SK-MEL-5 (cell line): ENCODE measurements around the gene ZDHHC11. TPM values are rescaled to one million over a fixed set of nuclear protein-coding genes. Genes with fewer than 3 reads are reported as not detected.
"Not testable (repeated sequence)": the region's sequence is repeated elsewhere in the genome, so short reads cannot be mapped to it uniquely, and the experiment has no call there.

Experiments used
- DNase-seq: peaks from one replicate; pipeline ENCODE4 v3.0.0-alpha.2; 2016; ENCODE audit warnings: low read depth, low spot score
- in situ Hi-C: cut with HindIII; loops from 2 replicates; pipeline ENCODE4 v1.10.0; 2016; ENCODE audit warnings: low sequenced_read_pairs, high pct_unique_total_duplicates, low pct_unique_long_range_greater_than_20kb
- total RNA-seq: library from RNA; depleted of rRNA; stranded (reverse); fragments of >200 nt; shearing (Covaris generic); gene quantifications from 2 replicates; pipeline ENCODE4 v1.2.3, GENCODE V29; 2014

Gene ZDHHC11
- total RNA-seq, 1 experiment from 2014 or later: 15.7 TPM

DNA sequence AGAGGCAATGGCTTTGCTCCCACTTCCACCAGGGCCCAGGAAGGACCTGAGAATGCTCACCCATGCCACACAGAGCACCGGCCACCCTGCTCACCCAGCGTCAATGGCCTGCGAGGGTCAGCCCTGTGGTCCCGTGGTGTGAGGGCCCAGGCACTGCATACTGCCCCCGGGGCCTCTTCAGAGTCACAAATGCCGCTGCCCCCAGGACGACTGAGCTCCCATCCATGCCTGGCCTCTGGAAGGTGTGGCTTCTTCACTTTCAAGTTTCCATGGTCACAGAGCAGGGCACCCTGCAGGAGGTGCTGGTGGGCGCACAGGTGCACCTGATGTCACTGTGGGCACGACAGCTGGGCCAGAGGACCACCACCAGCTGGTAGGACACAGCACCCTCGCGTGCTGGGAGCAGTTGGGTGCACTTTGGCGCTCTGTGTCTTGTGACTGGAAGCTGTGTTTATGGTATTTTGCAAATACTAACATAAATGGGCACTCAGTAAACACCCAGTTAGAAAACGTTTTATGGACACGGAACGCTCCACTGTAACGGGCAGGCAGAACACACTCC lies 12.5 kb upstream of the ZDHHC11 start:
- DNase-seq: no peak
- in situ Hi-C loops: no loop called here

DNA sequence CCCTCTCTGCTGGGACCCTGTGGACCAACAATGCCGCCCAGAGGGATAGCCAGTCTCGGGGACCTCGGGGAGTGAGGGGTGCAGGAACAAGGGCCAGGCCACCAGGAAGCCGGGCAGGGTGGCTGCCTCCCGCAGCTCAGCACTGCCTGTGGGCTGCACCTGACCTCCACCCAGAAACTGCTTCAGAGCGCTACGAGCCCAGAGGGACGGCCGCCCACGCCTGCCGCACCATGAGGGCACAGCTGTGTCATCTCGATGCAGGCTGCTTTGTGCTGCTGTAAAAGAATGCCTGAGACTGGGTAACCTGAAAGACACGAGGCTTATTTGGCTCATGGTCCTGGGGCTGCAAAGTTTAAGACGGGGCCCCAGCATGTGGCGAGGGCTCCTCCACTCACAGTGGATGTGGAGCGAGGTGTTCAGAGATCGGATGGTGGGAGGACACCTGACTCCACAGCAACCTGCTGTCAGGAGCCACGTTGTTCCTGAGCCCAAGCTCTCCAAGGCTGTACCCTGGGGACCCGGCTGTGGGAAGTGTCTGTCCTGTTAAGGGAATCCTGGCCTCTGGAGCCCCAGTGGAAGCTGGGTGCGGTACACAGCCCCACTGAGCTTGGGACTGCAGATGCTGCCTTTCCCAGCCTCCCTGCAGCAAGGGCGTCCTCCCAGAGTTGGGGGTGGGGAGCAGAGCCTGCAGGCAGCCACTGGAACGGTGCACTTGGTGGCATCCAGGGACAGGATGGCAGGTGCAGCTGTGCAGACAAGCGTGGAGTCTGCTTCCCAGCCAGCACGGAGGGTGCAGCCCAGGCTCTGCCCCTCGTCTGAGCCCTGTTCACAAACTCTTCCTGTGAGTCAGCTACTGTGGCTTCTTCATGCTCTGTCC lies 11.8 kb upstream of the ZDHHC11 start:
- in situ Hi-C loops: no loop called here
- DNase-seq: no peak

DNA sequence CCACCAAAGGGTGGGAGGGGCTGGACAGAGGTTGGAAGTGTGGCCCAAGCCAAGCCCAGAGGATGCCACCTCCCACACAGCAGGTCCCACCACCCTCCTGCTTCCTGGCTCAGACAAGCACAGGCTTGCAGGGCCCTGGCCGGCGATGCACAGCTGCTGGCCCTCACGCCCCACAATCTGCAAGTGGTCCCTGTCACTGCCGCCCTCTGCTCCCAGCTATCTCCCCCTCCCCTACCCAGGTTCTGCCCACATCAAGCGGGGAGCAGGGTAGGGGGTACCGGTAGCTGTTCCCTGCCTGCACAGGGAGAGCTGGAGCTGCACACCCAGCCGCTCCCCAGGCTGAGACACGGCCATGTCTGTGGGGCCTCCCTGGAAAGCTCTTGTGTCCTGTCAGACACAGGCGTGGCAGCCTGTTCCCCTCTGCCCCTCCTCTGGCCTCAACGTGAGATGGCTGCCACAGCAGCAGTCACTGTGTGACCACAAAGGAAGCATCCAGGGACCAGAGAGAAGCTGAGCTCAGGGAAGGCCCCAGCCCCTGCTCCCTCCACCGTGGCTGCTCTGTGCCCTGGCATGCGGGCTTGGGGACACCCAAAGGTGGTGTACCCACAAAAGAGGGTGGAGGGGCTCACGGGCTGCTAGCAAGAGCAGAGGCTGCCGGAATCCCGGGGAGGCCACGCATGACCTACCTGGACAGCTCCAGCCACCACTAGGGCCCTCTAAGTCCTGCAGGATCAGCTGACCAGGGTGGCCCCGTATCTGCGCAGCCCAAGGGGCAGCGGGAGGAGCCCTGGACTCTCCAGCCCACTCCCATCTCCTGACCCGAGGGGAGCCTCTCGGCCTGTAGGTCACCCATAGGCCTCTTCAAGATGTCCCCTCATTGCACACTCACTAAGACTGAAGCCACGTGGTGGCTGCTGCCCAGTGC lies 10.9 kb upstream of the ZDHHC11 start:
- DNase-seq: no peak
- in situ Hi-C loops: no loop called here

DNA sequence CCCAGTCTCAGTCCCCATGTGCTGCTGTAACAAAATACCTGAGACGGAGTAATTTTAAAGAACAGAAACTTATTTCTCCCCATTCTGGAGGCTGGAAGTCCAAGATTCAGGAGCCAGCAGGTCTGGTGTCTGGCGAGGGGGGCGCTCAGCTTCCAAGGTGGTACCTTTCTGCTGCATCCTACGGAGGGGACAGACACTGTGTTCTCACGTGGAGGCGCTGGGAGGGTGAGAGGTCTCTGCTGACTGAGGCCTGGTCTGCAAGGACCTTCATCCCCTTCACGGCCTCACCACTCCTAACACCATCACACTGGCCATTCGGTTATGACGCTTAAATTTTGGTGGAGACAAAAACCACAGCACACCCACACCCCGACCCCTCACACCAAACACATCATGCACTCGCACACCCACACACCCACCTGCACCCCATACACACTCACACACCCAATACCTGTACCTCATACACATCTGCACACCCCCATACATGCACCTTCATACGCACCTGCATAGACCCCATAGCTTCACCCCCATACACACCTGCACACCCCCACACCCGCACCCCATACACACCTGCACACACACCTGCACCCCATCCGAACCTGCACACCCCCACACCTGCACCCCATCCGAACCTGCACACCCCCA lies 9.8 kb upstream of the ZDHHC11 start:
- in situ Hi-C loops: no loop called here
- DNase-seq: no peak

DNA sequence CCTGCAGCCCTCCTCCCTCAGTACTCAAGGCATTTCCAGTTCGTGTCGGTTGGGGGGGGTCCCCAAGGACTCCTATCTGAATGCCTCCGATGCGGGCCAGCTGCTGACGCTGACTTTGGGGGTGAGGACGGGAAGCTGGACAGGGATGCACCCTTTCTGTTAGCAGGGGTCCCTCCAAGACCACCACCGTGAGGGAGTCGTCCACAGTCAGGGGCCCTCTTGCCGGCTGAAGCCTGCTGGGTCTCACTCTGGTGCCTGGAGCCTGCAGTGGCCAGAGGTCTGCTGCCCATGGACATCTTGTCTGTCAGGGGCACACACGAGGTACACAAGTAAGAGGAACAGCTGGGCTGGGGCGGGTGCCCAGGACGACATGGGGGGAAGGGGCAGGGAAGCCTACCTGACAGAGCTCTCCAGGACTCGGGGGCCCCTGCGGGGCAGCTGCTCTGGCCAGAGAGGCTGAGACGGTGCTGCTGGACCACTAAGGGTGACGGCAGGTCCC lies 9.1 kb upstream of the ZDHHC11 start:
- in situ Hi-C loops: no loop called here
- DNase-seq: no peak

DNA sequence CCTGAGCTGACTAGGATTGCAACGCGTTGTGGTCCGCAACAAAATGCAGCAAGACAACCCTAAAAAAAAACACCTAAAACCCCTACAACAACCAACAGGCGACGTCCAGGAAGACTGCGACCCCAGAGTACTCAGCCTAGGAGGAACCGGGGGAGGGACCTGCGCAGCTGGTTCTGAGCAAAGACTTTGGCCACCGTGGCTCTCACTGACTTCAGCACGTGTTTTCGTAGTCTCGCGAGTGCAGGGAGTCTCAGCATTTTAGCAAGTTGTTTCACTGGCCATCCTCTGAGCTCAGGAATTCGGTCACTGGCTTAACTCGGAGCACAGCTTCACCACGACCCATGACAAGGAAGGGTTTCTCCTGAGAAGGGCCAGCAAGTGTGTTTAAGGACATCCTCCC lies 8.6 kb upstream of the ZDHHC11 start:
- in situ Hi-C loops: no loop called here
- DNase-seq: no peak

DNA sequence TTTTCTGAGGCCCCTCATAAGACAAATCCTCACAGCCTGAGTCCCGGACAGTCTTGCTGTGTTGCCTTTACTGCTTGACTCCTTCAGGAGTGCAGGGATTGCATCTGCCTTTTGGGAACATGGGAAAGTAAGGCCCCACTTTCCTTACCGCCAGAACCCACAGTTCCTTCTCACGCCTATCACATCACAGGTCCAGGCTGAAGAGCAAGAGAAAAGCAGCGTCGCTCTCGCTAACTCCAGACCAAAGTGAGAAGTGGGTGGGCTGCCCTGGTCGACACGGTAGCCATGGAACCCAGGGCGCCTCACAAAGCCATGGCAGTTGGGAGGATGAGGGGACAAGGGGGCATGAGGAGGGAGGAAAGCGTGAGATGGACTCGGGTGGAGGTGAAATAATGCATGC lies 7.9 kb upstream of the ZDHHC11 start:
- in situ Hi-C loops: no loop called here
- no peak for DNase-seq

DNA sequence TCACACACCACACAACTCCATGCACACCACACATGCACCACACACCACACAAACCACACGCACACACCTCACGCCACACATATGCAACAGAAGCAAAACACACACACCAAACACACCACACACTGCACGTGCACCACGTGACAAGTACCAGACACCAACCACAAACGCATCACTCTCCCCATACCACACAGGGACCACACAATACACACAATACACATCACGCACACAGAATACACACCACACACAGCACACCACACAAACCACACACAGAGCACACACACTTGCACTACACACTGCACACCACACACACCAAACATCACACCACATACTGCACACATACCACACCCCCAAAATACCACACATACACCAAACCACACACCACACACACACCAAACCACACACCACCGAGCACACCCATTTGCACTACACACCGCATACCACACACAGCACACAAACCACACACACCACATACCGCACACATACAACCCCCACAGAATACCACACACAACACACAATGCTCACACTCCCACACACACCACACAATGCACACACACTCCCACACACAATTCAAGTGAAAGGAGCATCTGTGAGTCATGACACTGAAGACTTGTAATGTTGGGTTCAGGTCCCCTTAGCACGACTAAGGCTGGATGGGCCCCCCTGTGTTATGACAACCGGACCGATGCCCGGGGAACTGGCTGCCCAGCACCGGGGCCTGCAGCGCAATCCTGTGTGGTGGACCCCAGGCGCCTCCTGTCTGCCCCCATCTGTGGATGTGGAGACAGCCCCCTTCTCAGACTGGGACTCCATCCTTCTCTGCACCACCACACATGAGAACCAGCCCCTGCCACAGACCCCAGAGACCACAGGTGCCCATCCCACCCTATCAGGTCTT lies 6.0 kb upstream of the ZDHHC11 start:
- in situ Hi-C loops: no loop called here

DNA sequence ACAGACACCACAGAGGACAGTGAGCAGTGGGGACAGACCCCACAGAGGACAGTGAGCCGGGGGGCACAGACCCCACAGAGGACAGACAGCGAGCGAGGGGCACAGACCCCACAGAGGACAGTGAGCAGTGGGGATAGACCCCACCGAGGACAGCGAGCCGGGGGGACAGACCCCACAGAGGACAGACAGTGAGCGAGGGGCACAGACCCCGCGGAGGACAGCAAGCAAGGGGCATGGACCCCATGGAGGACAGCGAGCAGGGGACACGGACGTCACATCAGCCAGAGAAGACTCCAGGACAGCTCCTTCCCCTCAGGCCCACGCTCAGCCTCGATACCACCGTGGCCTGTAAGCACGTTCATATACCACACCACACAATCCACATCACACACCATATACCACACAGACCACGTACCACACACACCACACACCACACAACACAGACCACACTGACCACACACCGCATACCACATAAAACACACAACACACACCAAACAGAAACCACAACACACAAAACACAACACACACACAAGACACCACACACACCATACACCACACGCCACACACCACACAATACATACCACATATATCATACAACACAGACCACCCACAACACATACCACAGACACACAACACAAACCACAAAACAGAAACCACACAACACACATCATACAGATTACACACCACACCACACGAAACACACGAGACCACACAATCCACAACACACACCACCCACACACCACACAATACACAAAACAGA lies 5.2 kb upstream of the ZDHHC11 start:
- in situ Hi-C loops: no loop called here

More for the DNA sequence above, 6.0 kb upstream of the ZDHHC11 start:
- DNase-seq: no peak

DNA sequence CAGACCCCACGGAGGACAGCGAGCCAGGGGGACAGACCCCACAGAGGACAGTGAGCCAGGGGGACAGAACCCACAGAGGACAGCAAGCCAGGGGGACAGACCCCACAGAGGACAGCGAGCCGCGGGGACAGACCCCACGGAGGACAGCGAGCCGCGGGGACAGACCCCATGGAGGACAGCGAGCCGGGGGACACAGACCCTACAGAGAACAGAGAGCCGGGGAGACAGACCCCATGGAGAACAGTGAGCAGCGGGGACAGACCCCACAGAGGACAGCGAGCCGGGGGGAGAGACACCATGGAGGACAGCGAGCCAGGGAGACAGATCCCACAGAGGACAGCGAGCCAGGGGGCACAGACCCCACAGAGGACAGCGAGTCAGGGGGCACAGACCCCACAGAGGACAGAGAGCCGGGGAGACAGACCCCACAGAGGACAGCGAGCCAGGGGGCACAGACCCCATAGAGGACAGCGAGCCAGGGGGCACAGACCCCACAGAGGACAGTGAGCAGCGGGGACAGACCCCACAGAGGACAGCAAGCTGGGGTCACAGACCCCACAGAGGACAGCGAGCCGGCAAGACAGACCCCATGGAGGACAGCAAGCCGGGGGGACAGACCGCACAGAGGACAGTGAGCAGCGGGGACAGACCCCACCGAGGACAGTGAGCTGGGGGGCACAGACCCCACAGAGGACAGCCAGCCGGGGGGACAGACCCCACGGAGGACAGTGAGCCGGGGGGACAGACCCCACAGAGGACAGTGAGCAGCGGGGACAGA lies 4.4 kb upstream of the ZDHHC11 start:
- in situ Hi-C loops: no loop called here
- no peak for DNase-seq

More for the DNA sequence above, 5.2 kb upstream of the ZDHHC11 start:
- no peak for DNase-seq

DNA sequence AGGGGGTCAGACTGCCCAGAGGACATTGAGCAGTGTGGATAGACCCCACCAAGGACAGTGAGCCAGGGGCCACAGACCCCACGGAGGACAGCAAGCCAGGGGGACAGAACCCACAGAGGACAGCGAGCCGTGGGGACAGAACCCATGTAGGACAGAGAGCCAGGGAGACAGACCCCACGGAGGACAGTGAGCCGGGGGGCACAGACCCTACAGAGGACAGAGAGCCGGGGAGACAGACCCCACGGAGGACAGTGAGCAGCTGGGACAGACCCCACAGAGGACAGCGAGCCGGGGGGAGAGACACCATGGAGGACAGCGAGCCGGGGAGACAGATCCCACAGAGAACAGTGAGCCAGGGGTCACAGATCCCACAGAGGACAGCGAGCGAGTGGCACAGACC lies 3.4 kb upstream of the ZDHHC11 start:
- in situ Hi-C loops: no loop called here
- no peak for DNase-seq

DNA sequence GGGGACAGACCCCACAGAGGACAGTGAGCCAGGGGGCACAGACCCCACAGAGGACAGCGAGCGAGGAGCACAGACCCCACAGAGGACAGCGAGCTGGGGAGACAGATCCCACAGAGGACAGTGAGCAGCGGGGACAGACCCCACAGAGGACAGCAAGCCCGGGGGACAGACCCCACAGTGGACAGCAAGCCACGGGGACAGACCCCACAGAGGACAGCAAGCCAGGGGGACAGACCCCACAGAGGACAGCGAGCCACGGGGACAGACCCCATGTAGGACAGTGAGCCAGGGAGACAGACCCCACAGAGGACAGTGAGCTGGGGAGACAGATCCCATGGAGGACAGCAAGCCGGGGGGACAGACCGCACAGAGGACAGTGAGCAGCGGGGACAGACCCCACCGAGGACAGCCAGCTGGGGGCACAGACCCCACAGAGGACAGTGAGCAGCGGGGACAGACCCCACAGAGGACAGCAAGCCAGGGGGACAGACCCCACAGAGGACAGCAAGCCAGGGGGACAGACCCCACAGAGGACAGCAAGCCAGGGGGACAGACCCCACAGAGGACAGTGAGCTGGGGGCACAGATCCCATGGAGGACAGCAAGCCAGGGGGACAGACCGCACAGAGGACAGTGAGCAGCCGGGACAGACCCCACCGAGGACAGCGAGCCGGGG lies 2.8 kb upstream of the ZDHHC11 start:
- DNase-seq, in situ Hi-C loops: not testable (repeated sequence)

DNA sequence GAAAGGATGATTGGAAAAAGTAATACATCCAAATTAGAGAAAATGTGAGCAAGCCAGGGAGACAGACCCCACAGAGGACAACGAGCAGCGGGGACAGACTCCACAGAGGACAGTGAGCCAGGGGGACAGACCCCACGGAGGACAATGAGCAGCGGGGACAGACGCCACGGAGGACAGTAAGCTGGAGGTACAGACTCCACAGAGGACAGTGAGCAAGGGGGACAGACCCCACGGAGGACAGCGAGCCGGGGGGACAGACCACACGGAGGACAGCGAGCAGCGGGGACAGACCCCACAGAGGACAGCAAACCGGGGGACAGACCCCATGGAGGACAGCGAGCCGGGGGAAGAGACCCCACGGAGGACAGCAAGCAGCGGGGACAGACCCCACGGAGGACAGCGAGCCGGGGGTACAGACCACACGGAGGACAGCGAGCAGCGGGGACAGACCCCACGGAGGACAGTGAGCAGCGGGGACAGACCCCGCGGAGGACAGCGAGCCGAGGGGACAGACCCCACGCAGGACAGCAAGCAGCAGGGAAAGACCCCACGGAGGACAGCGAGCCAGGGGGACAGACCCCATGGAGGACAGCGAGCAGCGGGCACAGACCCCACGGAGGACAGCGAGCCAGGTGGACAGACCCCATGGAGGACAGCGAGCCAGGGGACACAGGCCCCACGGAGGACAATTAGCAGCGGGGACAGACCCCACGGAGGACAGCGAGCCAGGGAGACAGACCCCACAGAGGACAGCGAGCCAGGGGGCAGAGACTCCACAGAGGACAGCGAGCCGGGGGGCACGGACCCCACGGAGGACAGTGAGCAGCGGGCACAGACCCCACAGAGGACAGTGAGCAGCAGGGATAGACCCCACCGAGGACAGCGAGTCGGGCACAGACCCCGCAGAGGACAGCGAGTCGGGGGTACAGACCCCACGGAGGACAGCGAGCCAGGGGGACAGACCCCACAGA lies 1.9 kb upstream of the ZDHHC11 start:
- no peak for DNase-seq
- in situ Hi-C loops: no loop called here

DNA sequence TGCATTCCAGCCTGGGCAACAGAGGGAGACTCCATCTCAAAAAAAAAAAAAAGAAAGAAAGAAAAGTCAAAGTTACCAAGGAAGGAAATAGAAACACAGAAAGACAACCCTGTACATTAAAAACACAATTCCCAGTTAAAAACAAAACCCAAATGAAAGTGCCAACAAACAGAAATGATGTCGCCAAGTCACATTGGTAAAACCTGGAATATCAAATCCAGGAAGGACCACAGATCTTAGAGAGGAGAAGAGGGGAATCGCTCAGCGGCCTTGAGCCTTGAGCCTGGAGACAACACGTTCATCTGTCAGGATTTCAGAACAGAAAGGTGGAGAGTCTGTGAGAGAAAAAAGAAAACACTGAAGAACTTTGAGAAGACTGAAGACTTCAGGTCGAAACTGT lies 1.2 kb upstream of the ZDHHC11 start:
- no peak for DNase-seq
- in situ Hi-C loops: no loop called here
